ENCODE results near the gene TEAD4.

The TEAD4 gene

GRCh38 chr12:3000548-3001275, 41.5 kb downstream of the TEAD4 start:
- Mint-ChIP-seq H3K9me3 (peaks cover 1% of the 10 kb centered on the region), H3K4me3 (no peak overlapping the region), H3K27me3 (peaks cover 14% of the 10 kb centered on the region), H3K4me1 (peaks cover 3% of the 10 kb centered on the region), H3K36me3 (no peaks in the 10 kb centered on the region), H3K27ac (no peak overlapping the region)
- DNase-seq (ENCODE audit: low spot score in 2 of 2) (no peak), ATAC-seq (ENCODE audit: low read depth) (no peak)

- ATAC-seq (ENCODE audit: low read depth): no peak
Observed at GRCh38 chr12:3002646-3003045, 43.4 kb downstream of the TEAD4 start.

GRCh38 chr12:3003357-3003992, 44.3 kb downstream of the TEAD4 start:
- peaks cover 7% of the 10 kb centered on the region for H3K27me3 Mint-ChIP-seq
- no peak for DNase-seq (ENCODE audit: low spot score in 2 of 2)
- H3K27ac Mint-ChIP-seq: no peak overlapping the region
- no peaks in the 10 kb centered on the region for H3K9me3 Mint-ChIP-seq
- ATAC-seq (ENCODE audit: low read depth): no peak
- no peaks in the 10 kb centered on the region for H3K36me3 Mint-ChIP-seq
- peaks cover 3% of the 10 kb centered on the region for H3K4me1 Mint-ChIP-seq
- H3K4me3 Mint-ChIP-seq: no peak overlapping the region

More at GRCh38 chr12:3002646-3003045, 43.4 kb downstream of the TEAD4 start:
- Mint-ChIP-seq H3K27ac (no peak overlapping the region), H3K4me1 (peaks cover 3% of the 10 kb centered on the region), H3K9me3 (no peaks in the 10 kb centered on the region), H3K27me3 (peaks cover 7% of the 10 kb centered on the region), H3K36me3 (no peaks in the 10 kb centered on the region), H3K4me3 (no peak overlapping the region)
- no peak for DNase-seq (ENCODE audit: low spot score in 2 of 2)

- DNase-seq (ENCODE audit: low spot score in 2 of 2) (no peak), ATAC-seq (ENCODE audit: low read depth) (no peak)
- Mint-ChIP-seq H3K9me3 (no peaks in the 10 kb centered on the region), H3K27ac (no peak overlapping the region), H3K36me3 (no peaks in the 10 kb centered on the region), H3K4me1 (peaks cover under 1% of the 10 kb centered on the region), H3K27me3 (peaks cover 4% of the 10 kb centered on the region), H3K4me3 (no peak overlapping the region)
Observed at GRCh38 chr12:3004655-3005565, 45.7 kb downstream of the TEAD4 start.

- H3K4me1 Mint-ChIP-seq: no peaks in the 10 kb centered on the region
- H3K27ac Mint-ChIP-seq: no peak overlapping the region
- peaks cover 2% of the 10 kb centered on the region for H3K27me3 Mint-ChIP-seq
- DNase-seq (ENCODE audit: low spot score in 2 of 2) (no peak), ATAC-seq (ENCODE audit: low read depth) (no peak)
- no peaks in the 10 kb centered on the region for H3K9me3 Mint-ChIP-seq
- no peaks in the 10 kb centered on the region for H3K36me3 Mint-ChIP-seq
- H3K4me3 Mint-ChIP-seq: no peak overlapping the region
Observed at GRCh38 chr12:3005736-3006135, 46.5 kb downstream of the TEAD4 start.

- Mint-ChIP-seq H3K36me3 (no peaks in the 10 kb centered on the region), H3K9me3 (no peaks in the 10 kb centered on the region), H3K4me1 (no peaks in the 10 kb centered on the region), H3K4me3 (no peak overlapping the region), H3K27ac (no peak overlapping the region), H3K27me3 (no peaks in the 10 kb centered on the region)
- ATAC-seq (ENCODE audit: low read depth) (no peak), DNase-seq (ENCODE audit: low spot score in 2 of 2) (no peak)
Observed at GRCh38 chr12:3009780-3010179, 50.6 kb downstream of the TEAD4 start.

- peaks cover 2% of the 10 kb centered on the region for H3K4me1 Mint-ChIP-seq
- no peak for ATAC-seq (ENCODE audit: low read depth)
- DNase-seq (ENCODE audit: low spot score in 2 of 2): no peak
- peaks cover 2% of the 10 kb centered on the region for H3K27me3 Mint-ChIP-seq
- no peak overlapping the region for H3K27ac Mint-ChIP-seq
- no peaks in the 10 kb centered on the region for H3K36me3 Mint-ChIP-seq
- H3K9me3 Mint-ChIP-seq: no peaks in the 10 kb centered on the region
- no peak overlapping the region for H3K4me3 Mint-ChIP-seq
Observed at GRCh38 chr12:3010214-3010930, 51.2 kb downstream of the TEAD4 start.

- DNase-seq (ENCODE audit: low spot score in 2 of 2) (no peak), ATAC-seq (ENCODE audit: low read depth) (no peak)
- Mint-ChIP-seq H3K27ac (no peak overlapping the region), H3K36me3 (no peaks in the 10 kb centered on the region), H3K4me3 (no peak overlapping the region), H3K9me3 (no peaks in the 10 kb centered on the region), H3K27me3 (peaks cover 4% of the 10 kb centered on the region), H3K4me1 (peaks cover 2% of the 10 kb centered on the region)
Observed at GRCh38 chr12:3012786-3013185, 53.6 kb downstream of the TEAD4 start.

- H3K9me3 Mint-ChIP-seq: no peaks in the 10 kb centered on the region
- H3K27me3 Mint-ChIP-seq: peaks cover 5% of the 10 kb centered on the region
- no peaks in the 10 kb centered on the region for H3K36me3 Mint-ChIP-seq
- H3K4me1 Mint-ChIP-seq: peaks cover 2% of the 10 kb centered on the region
- no peak overlapping the region for H3K4me3 Mint-ChIP-seq
- ATAC-seq (ENCODE audit: low read depth) (no peak), DNase-seq (ENCODE audit: low spot score in 2 of 2) (no peak)
- H3K27ac Mint-ChIP-seq: no peak overlapping the region
Observed at GRCh38 chr12:3014641-3015040, 55.4 kb downstream of the TEAD4 start.

- H3K4me1 Mint-ChIP-seq: peaks cover 2% of the 10 kb centered on the region
- H3K27ac Mint-ChIP-seq: no peak overlapping the region
- no peaks in the 10 kb centered on the region for H3K36me3 Mint-ChIP-seq
- no peaks in the 10 kb centered on the region for H3K9me3 Mint-ChIP-seq
- H3K27me3 Mint-ChIP-seq: peaks cover 8% of the 10 kb centered on the region
- no peak overlapping the region for H3K4me3 Mint-ChIP-seq
- ATAC-seq (ENCODE audit: low read depth): no peak
- no peak for DNase-seq (ENCODE audit: low spot score in 2 of 2)
Observed at GRCh38 chr12:3015356-3015755, 56.2 kb downstream of the TEAD4 start.

GRCh38 chr12:3016191-3016590, 57.0 kb downstream of the TEAD4 start:
- Mint-ChIP-seq H3K4me3 (no peak overlapping the region), H3K27me3 (peaks cover 11% of the 10 kb centered on the region), H3K4me1 (peaks cover 2% of the 10 kb centered on the region), H3K36me3 (no peaks in the 10 kb centered on the region), H3K27ac (no peak overlapping the region), H3K9me3 (no peaks in the 10 kb centered on the region)
- DNase-seq (ENCODE audit: low spot score in 2 of 2) (no peak), ATAC-seq (ENCODE audit: low read depth) (no peak)

GRCh38 chr12:3017281-3017680, 58.1 kb downstream of the TEAD4 start:
- H3K4me1 Mint-ChIP-seq: peaks cover 2% of the 10 kb centered on the region
- H3K36me3 Mint-ChIP-seq: no peaks in the 10 kb centered on the region
- H3K4me3 Mint-ChIP-seq: no peak overlapping the region
- H3K27ac Mint-ChIP-seq: no peak overlapping the region
- ATAC-seq (ENCODE audit: low read depth): no peak
- peaks cover 11% of the 10 kb centered on the region for H3K27me3 Mint-ChIP-seq
- no peaks in the 10 kb centered on the region for H3K9me3 Mint-ChIP-seq
- no peak for DNase-seq (ENCODE audit: low spot score in 2 of 2)

- Mint-ChIP-seq H3K36me3 (no peaks in the 10 kb centered on the region), H3K4me3 (no peak overlapping the region), H3K4me1 (peaks cover 2% of the 10 kb centered on the region), H3K9me3 (no peaks in the 10 kb centered on the region), H3K27me3 (peaks cover 11% of the 10 kb centered on the region), H3K27ac (no peak overlapping the region)
- no peak for DNase-seq (ENCODE audit: low spot score in 2 of 2)
- ATAC-seq (ENCODE audit: low read depth): no peak
Observed at GRCh38 chr12:3018284-3019004, 59.2 kb downstream of the TEAD4 start.

Data from memory B cell (primary cell).